Measurements from ENCODE around the gene ANK3.

The ANK3 gene

DNA sequence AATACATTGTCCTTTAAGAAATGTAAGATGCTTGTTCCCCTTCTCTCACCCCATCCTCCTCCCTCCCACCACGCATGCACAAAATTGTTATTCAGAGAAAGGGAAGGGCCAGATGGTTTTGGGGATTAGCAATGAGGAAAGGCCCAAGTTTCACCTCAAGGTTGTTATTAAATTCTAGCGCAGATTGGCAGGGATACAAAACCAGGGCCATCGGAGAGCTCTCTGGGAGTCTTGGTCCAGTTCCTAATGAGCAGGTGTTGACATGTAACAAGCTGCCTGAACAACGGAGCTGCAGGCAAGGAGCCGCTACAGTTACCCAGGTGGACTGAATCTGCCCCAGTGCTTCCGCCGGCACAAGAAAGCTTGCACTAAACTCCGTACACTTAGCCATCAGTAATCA lies 9.7 kb upstream of the ANK3 start:
- H3K27ac Mint-ChIP-seq = no peak overlapping the region
- H3K27me3 Mint-ChIP-seq (ENCODE audit: low read depth, poor library complexity) = peaks cover 9% of the 10 kb centered on the region
- no peak for DNase-seq
- H3K36me3 Mint-ChIP-seq (ENCODE audit: low read depth) = no peaks in the 10 kb centered on the region
- no peak overlapping the region for H3K4me3 Mint-ChIP-seq
- TF ChIP-seq, protein P1, sequence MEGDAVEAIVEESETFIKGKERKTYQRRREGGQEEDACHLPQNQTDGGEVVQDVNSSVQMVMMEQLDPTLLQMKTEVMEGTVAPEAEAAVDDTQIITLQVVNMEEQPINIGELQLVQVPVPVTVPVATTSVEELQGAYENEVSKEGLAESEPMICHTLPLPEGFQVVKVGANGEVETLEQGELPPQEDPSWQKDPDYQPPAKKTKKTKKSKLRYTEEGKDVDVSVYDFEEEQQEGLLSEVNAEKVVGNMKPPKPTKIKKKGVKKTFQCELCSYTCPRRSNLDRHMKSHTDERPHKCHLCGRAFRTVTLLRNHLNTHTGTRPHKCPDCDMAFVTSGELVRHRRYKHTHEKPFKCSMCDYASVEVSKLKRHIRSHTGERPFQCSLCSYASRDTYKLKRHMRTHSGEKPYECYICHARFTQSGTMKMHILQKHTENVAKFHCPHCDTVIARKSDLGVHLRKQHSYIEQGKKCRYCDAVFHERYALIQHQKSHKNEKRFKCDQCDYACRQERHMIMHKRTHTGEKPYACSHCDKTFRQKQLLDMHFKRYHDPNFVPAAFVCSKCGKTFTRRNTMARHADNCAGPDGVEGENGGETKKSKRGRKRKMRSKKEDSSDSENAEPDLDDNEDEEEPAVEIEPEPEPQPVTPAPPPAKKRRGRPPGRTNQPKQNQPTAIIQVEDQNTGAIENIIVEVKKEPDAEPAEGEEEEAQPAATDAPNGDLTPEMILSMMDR (IDR thresholded peaks at IDR 0.05) = no peak
- H3K4me1 Mint-ChIP-seq = no peaks in the 10 kb centered on the region
- no peaks in the 10 kb centered on the region for H3K9me3 Mint-ChIP-seq

DNA sequence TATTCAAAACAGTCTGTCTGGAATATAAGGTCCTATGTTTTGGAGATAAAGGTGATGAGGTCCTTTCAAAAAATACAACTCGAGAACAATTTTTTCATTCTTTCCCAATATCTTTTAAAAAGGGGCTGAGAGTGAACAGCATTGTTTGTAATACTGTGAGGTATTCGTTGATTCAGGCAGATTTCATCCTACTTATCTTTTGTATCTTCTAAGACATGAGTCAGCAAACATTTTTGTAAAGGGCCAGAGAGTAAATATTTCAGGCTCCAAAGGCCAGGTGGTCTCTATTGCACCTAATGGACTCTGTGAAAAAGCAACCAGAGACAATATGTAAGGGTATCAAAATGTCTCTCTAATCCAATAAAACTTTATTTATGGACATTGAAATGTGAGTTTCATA lies 8.1 kb upstream of the ANK3 start:
- DNase-seq = no peak
- H3K27ac Mint-ChIP-seq = no peak overlapping the region
- no peaks in the 10 kb centered on the region for H3K4me1 Mint-ChIP-seq
- H3K4me3 Mint-ChIP-seq = no peak overlapping the region
- H3K27me3 Mint-ChIP-seq (ENCODE audit: low read depth, poor library complexity) = peaks cover 11% of the 10 kb centered on the region
- no peaks in the 10 kb centered on the region for H3K36me3 Mint-ChIP-seq (ENCODE audit: low read depth)
- H3K9me3 Mint-ChIP-seq = no peaks in the 10 kb centered on the region
- TF ChIP-seq, protein P1 (IDR thresholded peaks at IDR 0.05) = no peak

DNA sequence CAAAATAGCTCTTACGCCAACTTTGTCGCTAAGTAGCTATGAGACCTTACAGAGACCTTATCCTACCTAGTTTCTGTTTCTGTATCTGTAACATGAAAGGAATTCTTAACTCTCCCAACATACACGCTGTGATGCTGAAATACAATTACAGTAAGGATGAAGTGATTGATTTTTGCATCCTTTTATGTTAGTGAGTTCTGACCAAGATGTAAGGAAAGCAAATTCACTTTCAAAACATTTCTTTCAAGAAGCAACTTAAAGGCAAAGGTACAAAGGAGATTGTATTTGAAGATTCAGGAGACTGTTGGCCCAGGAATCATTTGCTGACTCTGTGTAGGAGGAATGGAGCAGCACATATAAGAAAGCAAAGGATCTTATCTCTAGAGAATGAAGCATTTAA lies 7.1 kb upstream of the ANK3 start:
- TF ChIP-seq, protein P1 (IDR thresholded peaks at IDR 0.05) = no peak
- no peak overlapping the region for H3K4me3 Mint-ChIP-seq
- no peak overlapping the region for H3K27ac Mint-ChIP-seq
- H3K27me3 Mint-ChIP-seq (ENCODE audit: low read depth, poor library complexity) = peaks cover 15% of the 10 kb centered on the region
- no peaks in the 10 kb centered on the region for H3K36me3 Mint-ChIP-seq (ENCODE audit: low read depth)
- no peak for DNase-seq
- no peaks in the 10 kb centered on the region for H3K9me3 Mint-ChIP-seq
- no peaks in the 10 kb centered on the region for H3K4me1 Mint-ChIP-seq

DNA sequence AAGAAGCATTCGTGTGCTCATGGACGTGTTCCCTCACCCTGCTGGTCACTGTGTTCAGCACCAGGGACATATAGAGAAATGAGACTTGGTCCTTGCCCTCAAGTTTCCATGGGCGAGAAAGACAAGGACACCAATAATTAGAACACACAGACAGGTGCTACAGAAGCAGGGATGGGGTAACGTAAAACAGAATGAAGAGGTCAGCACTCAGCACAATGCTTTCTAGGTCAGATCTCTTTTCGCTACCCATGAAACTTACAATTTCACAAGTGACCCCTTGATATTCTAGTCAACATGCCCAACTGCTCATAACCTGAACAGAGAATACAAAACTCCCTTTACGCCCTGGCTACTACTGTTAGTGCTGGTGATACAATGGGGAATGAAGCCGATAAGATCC lies 6.0 kb upstream of the ANK3 start:
- Mint-ChIP-seq H3K27me3 (ENCODE audit: low read depth, poor library complexity) (peaks cover 10% of the 10 kb centered on the region), H3K27ac (no peak overlapping the region), H3K9me3 (no peaks in the 10 kb centered on the region), H3K36me3 (ENCODE audit: low read depth) (no peaks in the 10 kb centered on the region), H3K4me1 (no peaks in the 10 kb centered on the region), H3K4me3 (no peak overlapping the region)
- TF ChIP-seq, protein P1 (IDR thresholded peaks at IDR 0.05) = no peak
- no peak for DNase-seq

DNA sequence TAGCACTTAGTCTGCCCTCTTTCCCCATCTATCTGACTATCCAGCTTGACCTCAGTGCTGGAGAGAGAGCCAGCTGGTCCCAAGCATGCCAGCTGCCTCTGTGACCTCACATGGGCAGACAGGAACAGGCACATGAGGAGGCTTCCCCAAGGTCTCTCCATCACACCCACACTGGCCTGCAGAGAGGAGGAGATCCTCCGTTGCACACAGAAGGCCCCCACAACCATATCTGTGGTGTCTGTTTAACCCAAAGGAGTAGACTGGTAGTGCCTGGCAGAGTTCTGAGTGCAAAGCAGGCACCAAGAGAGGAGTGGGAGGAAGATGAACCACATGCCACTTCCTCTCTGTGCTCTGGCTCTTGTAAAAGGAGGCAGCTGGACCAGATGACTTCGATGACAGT lies 4.8 kb upstream of the ANK3 start:
- TF ChIP-seq, protein P1 (IDR thresholded peaks at IDR 0.05) = no peak
- H3K4me3 Mint-ChIP-seq = no peak overlapping the region
- H3K27me3 Mint-ChIP-seq (ENCODE audit: low read depth, poor library complexity) = peaks cover 9% of the 10 kb centered on the region
- no peak overlapping the region for H3K27ac Mint-ChIP-seq
- no peaks in the 10 kb centered on the region for H3K9me3 Mint-ChIP-seq
- H3K36me3 Mint-ChIP-seq (ENCODE audit: low read depth) = no peaks in the 10 kb centered on the region
- peaks cover 1% of the 10 kb centered on the region for H3K4me1 Mint-ChIP-seq
- no peak for DNase-seq

DNA sequence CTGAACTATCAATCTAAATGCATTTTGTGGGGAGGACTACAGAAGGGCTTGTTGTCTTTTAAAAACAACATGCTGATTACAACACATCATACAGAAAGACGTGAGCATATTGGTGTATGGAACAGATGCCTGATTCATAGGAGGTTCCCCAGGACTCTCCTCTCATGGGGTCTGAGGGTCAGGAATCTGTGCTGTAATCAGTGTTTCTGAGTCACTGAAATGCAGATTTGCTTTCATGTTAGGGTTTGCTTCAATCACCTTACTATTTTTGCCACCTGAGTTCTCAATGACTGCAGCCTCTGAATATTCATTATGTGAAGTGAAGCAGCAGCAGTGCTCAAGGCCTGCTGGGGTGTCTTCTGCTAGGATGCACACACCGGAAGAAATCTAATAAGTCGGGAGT lies 550 bp upstream of the ANK3 start:
- Mint-ChIP-seq H3K4me3 (no peak overlapping the region), H3K9me3 (no peaks in the 10 kb centered on the region), H3K4me1 (peaks cover 16% of the 10 kb centered on the region), H3K36me3 (ENCODE audit: low read depth) (no peaks in the 10 kb centered on the region), H3K27me3 (ENCODE audit: low read depth, poor library complexity) (peaks cover 9% of the 10 kb centered on the region), H3K27ac (no peak overlapping the region)
- DNase-seq = no peak
- TF ChIP-seq, protein P1 (IDR thresholded peaks at IDR 0.05) = no peak
